Esophagus mucosa (tissue), 1 donor: ENCODE data around the gene BARX1. TPM values are rescaled to one million over a fixed set of nuclear protein-coding genes. Genes with fewer than 3 reads are reported as not detected.

Experiments
- total RNA-seq: library from RNA; stranded (reverse); gene quantifications from one replicate; pipeline ENCODE4 v1.2.4, GENCODE V29; 2023
- donor health status: DM: yes; HTN: yes; CAD: no.

BARX1 gene
- total RNA-seq, 1 donor from 2014 or later, result 0.12 TPM

Other genes starting within 250 kb of the BARX1 start
- 1.6 TPM for gene PTPDC1, start 129.1 kb upstream of the BARX1 start, total RNA-seq